Thoracic aorta (tissue), 2 donors: Measurements from ENCODE around the gene RNF187. TPM values are rescaled to one million over a fixed set of nuclear protein-coding genes. Genes with fewer than 3 reads are reported as not detected.
A peak's percentile ranks its signal among the peaks of the same experiment; 100 is the strongest.

Experiments
- ATAC-seq: fragments of 150-250 bp; one replicate; pipeline ENCODE4 v1.8.0; 2017; ENCODE audit warnings: low read depth; ENCODE audit not compliant: insufficient number of reproducible peaks, low FRiP score
- DNase-seq: peaks from one replicate; pipeline ENCODE4 v3.0.0-alpha.2; 2020; ENCODE audit warnings: low spot score
- H3K27ac ChIP-seq, 2 donors: fragments of 200-600 bp; sonication (generic); 1 replicate in 1 of 2; 2 replicates in 1 of 2; pipeline ENCODE4 v1.5.1; 2016; ENCODE audit warnings: mild to moderate bottlenecking in 2 of 2, moderate library complexity in 2 of 2
- H3K27me3 ChIP-seq: fragments of 200-600 bp; sonication (generic); replicated peaks from 2 replicates; pipeline ENCODE4 v1.6.0; 2016; ENCODE audit warnings: mild to moderate bottlenecking; ENCODE audit not compliant: insufficient read depth
- H3K36me3 ChIP-seq: fragments of 200-600 bp; sonication (generic); one replicate; pipeline ENCODE4 v1.5.1; 2016
- H3K4me1 ChIP-seq, 2 donors: fragments of 200-600 bp; sonication (generic); 1 replicate in 1 of 2; 2 replicates in 1 of 2; pipeline versions ENCODE4 v1.5.1 to v1.6.0; 2016; ENCODE audit warnings: low read depth in 2 of 2, mild to moderate bottlenecking in 1 of 2; ENCODE audit not compliant: control insufficient read depth in 1 of 2
- H3K4me3 ChIP-seq: fragments of 200-600 bp; sonication (generic); 2 replicates; pipeline ENCODE4 v1.5.1; 2016; ENCODE audit warnings: mild to moderate bottlenecking
- H3K9me3 ChIP-seq: fragments of 200-600 bp; sonication (generic); 2 replicates; pipeline ENCODE4 v1.5.1; 2016
- total RNA-seq, 2 donors: library from RNA; depleted of rRNA; stranded (reverse); fragments of >200 nt; gene quantifications; one replicate each; pipeline versions ENCODE4 v1.1.0 to v1.2.3, GENCODE V29; 2016
- TF ChIP-seq, protein P1 (sequence below): fragments of 200-600 bp; sonication (generic); IDR thresholded peaks from one replicate; pipeline ENCODE4 v1.5.1; 2019; ENCODE audit warnings: antibody characterized with exemption

The RNF187 gene
- total RNA-seq, 2 donors from 2014 or later, result 35.6 to 70.1 TPM

DNA sequence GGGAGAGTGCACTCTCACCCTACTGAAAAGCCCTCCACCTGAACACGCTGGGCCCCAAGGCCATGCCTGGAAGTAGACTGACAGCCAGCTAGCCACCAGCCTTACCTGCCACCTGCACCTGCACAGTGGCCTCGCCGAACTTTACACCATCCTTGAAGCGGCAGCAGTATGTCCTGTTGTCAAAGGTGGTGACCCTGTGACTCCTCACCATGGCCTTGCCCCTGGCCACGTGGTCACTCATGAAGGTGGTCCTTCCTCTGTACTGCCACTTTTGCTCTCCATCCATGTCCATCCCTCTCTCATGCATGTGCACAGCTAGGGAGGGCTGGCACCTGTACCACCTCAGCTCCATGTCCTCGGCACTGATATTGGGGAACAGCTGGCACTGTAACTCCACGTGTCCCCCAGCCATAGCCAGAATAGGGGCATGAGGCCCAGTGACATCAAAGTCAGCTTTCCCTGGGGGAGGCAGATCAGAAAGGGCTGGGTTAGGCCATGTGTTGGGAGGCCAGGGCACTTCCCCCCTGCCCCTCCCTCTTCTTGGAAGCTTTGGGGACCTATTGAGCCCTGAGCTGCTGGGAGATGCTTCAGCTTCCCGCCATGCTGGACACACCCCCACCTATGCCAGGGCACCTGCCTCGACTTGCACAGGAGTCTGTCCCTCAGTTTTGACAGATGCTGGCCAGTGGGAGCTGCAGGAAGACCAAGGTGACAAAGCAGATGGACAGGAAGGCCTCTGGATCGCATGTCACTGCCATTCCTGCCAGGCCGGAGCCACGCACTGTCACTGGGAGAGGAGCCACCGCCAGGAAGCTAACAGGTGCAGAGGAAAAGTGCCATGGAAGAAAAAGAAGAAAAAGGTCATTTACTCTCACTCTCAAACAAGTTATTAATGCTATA, 24.6 kb downstream of the RNF187 start:
- DNase-seq (no peak), ATAC-seq (no peak)
- no peak overlapping the region for H3K27ac ChIP-seq
- no peaks in the 10 kb centered on the region for H3K4me1 ChIP-seq
- no peak overlapping the region for H3K4me3 ChIP-seq
- TF ChIP-seq, protein P1, sequence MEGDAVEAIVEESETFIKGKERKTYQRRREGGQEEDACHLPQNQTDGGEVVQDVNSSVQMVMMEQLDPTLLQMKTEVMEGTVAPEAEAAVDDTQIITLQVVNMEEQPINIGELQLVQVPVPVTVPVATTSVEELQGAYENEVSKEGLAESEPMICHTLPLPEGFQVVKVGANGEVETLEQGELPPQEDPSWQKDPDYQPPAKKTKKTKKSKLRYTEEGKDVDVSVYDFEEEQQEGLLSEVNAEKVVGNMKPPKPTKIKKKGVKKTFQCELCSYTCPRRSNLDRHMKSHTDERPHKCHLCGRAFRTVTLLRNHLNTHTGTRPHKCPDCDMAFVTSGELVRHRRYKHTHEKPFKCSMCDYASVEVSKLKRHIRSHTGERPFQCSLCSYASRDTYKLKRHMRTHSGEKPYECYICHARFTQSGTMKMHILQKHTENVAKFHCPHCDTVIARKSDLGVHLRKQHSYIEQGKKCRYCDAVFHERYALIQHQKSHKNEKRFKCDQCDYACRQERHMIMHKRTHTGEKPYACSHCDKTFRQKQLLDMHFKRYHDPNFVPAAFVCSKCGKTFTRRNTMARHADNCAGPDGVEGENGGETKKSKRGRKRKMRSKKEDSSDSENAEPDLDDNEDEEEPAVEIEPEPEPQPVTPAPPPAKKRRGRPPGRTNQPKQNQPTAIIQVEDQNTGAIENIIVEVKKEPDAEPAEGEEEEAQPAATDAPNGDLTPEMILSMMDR, result no peak
- no peaks in the 10 kb centered on the region for H3K9me3 ChIP-seq
- no peaks in the 10 kb centered on the region for H3K36me3 ChIP-seq
- H3K27me3 ChIP-seq, result no peaks in the 10 kb centered on the region

DNA sequence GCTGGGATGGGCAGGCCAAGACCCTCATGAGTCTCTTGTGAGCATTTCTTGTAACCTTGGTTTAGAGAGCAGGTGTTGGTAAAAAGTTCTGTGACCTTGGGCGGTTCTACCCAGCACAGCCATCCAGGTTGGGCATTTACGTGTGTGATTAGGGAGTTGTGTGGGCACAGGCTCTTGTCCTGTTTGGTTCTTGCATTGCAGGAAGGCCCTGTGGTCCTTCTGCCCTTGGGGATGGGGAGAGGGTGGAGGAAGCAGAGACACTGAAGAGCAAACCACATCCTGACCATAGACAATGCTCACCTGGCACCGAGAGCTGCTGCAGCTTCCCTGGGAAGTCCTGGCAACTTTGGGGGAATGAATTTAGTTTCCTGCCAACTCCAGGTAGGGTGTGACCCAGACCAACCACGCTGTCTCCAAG, 25.6 kb downstream of the RNF187 start:
- no peaks in the 10 kb centered on the region for H3K27me3 ChIP-seq
- H3K27ac ChIP-seq, result no peak overlapping the region
- no peak for DNase-seq
- no peak overlapping the region for H3K4me3 ChIP-seq
- TF ChIP-seq, protein P1, result no peak
- H3K4me1 ChIP-seq, result no peaks in the 10 kb centered on the region
- no peaks in the 10 kb centered on the region for H3K36me3 ChIP-seq
- H3K9me3 ChIP-seq, result no peaks in the 10 kb centered on the region
- ATAC-seq, result no peak

DNA sequence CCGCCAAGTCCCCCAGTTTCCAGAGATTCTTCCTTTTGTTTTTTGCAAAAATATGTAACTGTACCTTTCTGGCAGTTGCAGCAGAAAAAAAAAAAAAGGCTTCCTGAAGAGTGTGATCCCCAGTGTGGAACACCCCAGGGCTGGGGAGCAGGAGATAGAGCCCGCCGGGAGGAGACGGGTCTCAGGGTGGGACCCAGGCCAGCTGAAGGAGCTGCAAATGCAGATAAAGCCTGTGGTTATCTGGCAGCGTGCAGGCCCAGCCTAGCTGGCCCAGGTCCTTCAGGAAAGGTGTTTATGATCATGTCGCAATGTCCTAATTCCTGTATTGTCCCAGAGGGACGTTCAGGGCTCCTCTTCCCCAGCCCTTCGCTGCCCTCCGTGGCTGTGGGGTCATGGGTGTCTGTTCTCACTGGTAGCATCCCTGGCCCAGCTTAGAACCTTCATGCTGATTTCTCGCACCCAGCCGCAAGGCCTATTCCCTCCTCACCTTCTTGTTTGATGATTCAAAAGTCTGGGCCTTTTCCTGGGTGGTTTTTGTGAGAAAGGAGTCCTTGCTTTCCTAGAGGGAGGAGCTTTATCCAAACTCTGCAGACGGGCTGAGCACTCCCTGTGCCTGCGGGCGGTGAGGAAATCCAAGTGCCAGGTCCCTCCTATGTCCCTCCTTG, 26.2 kb downstream of the RNF187 start:
- TF ChIP-seq, protein P1, result no peak
- no peak overlapping the region for H3K4me3 ChIP-seq
- no peaks in the 10 kb centered on the region for H3K4me1 ChIP-seq
- H3K27me3 ChIP-seq, result no peaks in the 10 kb centered on the region
- no peaks in the 10 kb centered on the region for H3K36me3 ChIP-seq
- no peak overlapping the region for H3K27ac ChIP-seq
- H3K9me3 ChIP-seq, result no peaks in the 10 kb centered on the region
- DNase-seq (no peak), ATAC-seq (no peak)

DNA sequence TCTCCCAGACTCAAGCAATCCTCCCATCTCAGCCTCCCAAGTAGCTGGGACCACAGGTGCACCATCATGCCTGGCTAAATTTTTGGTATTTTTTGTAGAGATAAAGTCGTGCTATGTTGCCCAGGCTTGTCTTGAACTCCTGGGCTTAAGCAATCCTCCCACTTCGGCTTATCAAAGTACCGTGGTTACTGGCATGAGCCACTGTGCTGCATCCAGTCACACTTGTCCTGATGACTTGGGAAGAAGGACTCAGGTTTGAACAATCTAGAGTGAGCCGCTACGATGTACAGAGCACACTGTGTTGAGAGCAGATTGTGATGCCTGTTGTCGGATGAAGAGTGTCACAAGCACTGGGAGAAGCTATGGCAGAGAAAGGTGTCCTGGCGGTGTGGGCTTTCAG, 27.2 kb downstream of the RNF187 start:
- H3K36me3 ChIP-seq, result no peaks in the 10 kb centered on the region
- H3K27me3 ChIP-seq, result no peaks in the 10 kb centered on the region
- H3K27ac ChIP-seq, result no peak overlapping the region
- no peak overlapping the region for H3K4me3 ChIP-seq
- DNase-seq, result no peak
- no peaks in the 10 kb centered on the region for H3K9me3 ChIP-seq
- H3K4me1 ChIP-seq, result no peaks in the 10 kb centered on the region
- TF ChIP-seq, protein P1, result no peak
- no peak for ATAC-seq

DNA sequence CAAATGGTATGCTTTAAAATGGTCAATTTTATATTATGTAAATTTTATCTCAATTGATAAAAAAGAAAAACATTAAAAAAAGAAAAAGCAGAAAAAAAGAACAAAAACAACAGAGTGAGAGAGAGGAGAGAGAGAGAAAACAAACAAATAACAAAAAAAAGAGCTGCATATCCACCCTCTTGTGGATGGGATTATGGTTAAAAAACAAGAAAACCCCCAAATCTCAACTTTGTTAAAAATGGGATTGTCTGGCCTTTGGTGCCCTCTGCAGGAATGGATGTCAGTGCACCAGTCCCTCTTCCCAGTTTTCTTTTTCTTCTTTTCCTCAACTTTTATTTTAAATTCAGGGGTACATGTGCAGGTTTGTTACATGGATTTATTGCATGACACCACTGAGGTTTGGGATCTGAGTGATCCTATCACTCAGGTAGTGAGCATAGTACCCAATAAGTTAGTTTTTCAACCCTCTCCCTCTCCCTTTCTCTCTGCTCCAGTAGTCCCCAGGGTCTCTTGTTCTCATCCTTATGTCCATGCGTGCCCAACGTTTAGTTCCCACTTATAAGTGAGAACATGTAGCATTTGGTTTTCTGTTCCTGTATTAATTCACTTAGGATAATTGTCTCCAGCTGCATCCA, 28.1 kb downstream of the RNF187 start:
- no peaks in the 10 kb centered on the region for H3K9me3 ChIP-seq
- TF ChIP-seq, protein P1, result peak; percentile 52
- H3K27me3 ChIP-seq, result no peaks in the 10 kb centered on the region
- no peak overlapping the region for H3K27ac ChIP-seq
- no peak overlapping the region for H3K4me3 ChIP-seq
- H3K4me1 ChIP-seq, result no peaks in the 10 kb centered on the region
- ATAC-seq (no peak), DNase-seq (no peak)
- H3K36me3 ChIP-seq, result no peaks in the 10 kb centered on the region
